ENCODE data around the gene TMEM50B.
A peak's percentile ranks its signal among the peaks of the same experiment; 100 is the strongest.

Gene TMEM50B

GRCh38 chr21:33403128-33403785, 76.5 kb downstream of the TMEM50B start, which contains the start of gene IFNGR2:
Gene IFNGR2, plus strand, starts transcription at chr21:33403413. Its CDS starts 131 bp downstream, at chr21:33403544.
- no peak for TF ChIP-seq CTCF (IDR thresholded peaks at IDR 0.05; ENCODE audit: low read length)
- no peak for TF ChIP-seq EZH2 (IDR thresholded peaks at IDR 0.05; ENCODE audit: borderline replicate concordance, low read length)
- peaks cover 48% of the 10 kb centered on the region for H3K4me1 ChIP-seq (ENCODE audit: insufficient read depth, low read length, severe bottlenecking)
- H3K27ac ChIP-seq (ENCODE audit: low read depth, low read length, poor library complexity, severe bottlenecking), result peak within 1 kb of the TSS; percentile 94
- H3K4me3 ChIP-seq (ENCODE audit: low read depth, low read length, poor library complexity, severe bottlenecking), result peak within 1 kb of the TSS; percentile 98
- peak within 1 kb of the TSS; percentile 100 for H3K9ac ChIP-seq (ENCODE audit: low read length)
- peaks cover 15% of the 10 kb centered on the region; the same call in 1 of the 2 replicates for H3K36me3 ChIP-seq (ENCODE audit: insufficient read depth, low read length)
- H3K27me3 ChIP-seq (ENCODE audit: insufficient read depth, low read length), result no peaks in the 10 kb centered on the region
- H4K20me1 ChIP-seq (ENCODE audit: insufficient read depth, low read length), result no peaks in the 10 kb centered on the region
- no peaks in the 10 kb centered on the region for H3K9me2 ChIP-seq (ENCODE audit: low read depth, low read length)
- H3K79me2 ChIP-seq (ENCODE audit: insufficient read depth, low read length), result peaks cover 47% of the 10 kb centered on the region
- no peaks in the 10 kb centered on the region for H3K9me3 ChIP-seq (ENCODE audit: low read length)
- H3K4me2 ChIP-seq (ENCODE audit: low read length), result peak within 1 kb of the TSS; percentile 100
- H2AFZ ChIP-seq (ENCODE audit: low read length), result peak within 1 kb of the TSS; percentile 31
- H3F3A ChIP-seq (ENCODE audit: insufficient read depth, low read length), result no peaks in the 10 kb centered on the region; the same call in 1 of the 2 replicates

GRCh38 chr21:33402001-33402979, 77.5 kb downstream of the TMEM50B start:
- Histone ChIP-seq H3K4me3 (ENCODE audit: low read depth, low read length, poor library complexity, severe bottlenecking) (peak overlapping the region; percentile 98), H3K79me2 (ENCODE audit: insufficient read depth, low read length) (peaks cover 39% of the 10 kb centered on the region), H3K9ac (ENCODE audit: low read length) (peak overlapping the region; percentile 83), H3F3A (ENCODE audit: insufficient read depth, low read length) (no peaks in the 10 kb centered on the region; the same call in 1 of the 2 replicates), H3K4me1 (ENCODE audit: insufficient read depth, low read length, severe bottlenecking) (peaks cover 47% of the 10 kb centered on the region), H3K4me2 (ENCODE audit: low read length) (peak overlapping the region; percentile 70), H3K36me3 (ENCODE audit: insufficient read depth, low read length) (peaks cover 12% of the 10 kb centered on the region; the same call in 1 of the 2 replicates), H4K20me1 (ENCODE audit: insufficient read depth, low read length) (no peaks in the 10 kb centered on the region), H3K9me2 (ENCODE audit: low read depth, low read length) (no peaks in the 10 kb centered on the region), H2AFZ (ENCODE audit: low read length) (peak overlapping the region; percentile 31), H3K27ac (ENCODE audit: low read depth, low read length, poor library complexity, severe bottlenecking) (peak overlapping the region; percentile 84), H3K27me3 (ENCODE audit: insufficient read depth, low read length) (no peaks in the 10 kb centered on the region), H3K9me3 (ENCODE audit: low read length) (no peaks in the 10 kb centered on the region)
- TF ChIP-seq EZH2 (IDR thresholded peaks at IDR 0.05; ENCODE audit: borderline replicate concordance, low read length), result no peak
- no peak for TF ChIP-seq CTCF (IDR thresholded peaks at IDR 0.05; ENCODE audit: low read length)

- no peaks in the 10 kb centered on the region for H3K9me3 ChIP-seq (ENCODE audit: low read length)
- TF ChIP-seq EZH2 (IDR thresholded peaks at IDR 0.05; ENCODE audit: borderline replicate concordance, low read length) (no peak), CTCF (IDR thresholded peaks at IDR 0.05; ENCODE audit: low read length) (no peak)
- H3K4me3 ChIP-seq (ENCODE audit: low read depth, low read length, poor library complexity, severe bottlenecking), result no peak overlapping the region
- H3K4me2 ChIP-seq (ENCODE audit: low read length), result no peak overlapping the region
- peaks cover 40% of the 10 kb centered on the region for H3K4me1 ChIP-seq (ENCODE audit: insufficient read depth, low read length, severe bottlenecking)
- no peaks in the 10 kb centered on the region for H4K20me1 ChIP-seq (ENCODE audit: insufficient read depth, low read length)
- no peaks in the 10 kb centered on the region for H3K27me3 ChIP-seq (ENCODE audit: insufficient read depth, low read length)
- peaks cover 32% of the 10 kb centered on the region for H3K79me2 ChIP-seq (ENCODE audit: insufficient read depth, low read length)
- H3K9me2 ChIP-seq (ENCODE audit: low read depth, low read length), result no peaks in the 10 kb centered on the region
- H3F3A ChIP-seq (ENCODE audit: insufficient read depth, low read length), result no peaks in the 10 kb centered on the region; the same call in 1 of the 2 replicates
- H3K36me3 ChIP-seq (ENCODE audit: insufficient read depth, low read length), result peaks cover 5% of the 10 kb centered on the region; the same call in 1 of the 2 replicates
- no peak overlapping the region for H3K9ac ChIP-seq (ENCODE audit: low read length)
- H3K27ac ChIP-seq (ENCODE audit: low read depth, low read length, poor library complexity, severe bottlenecking), result peak overlapping the region; percentile 84
- no peak overlapping the region for H2AFZ ChIP-seq (ENCODE audit: low read length)
These were observed 78.2 kb downstream of the TMEM50B start for GRCh38 chr21:33401630-33401992.

All from OCI-LY1 (cell line).